Mesenchymal stem cell (in vitro differentiated cells and primary cell): ENCODE results near the gene HUNK.

Experiments used
- DNase-seq: peaks from one replicate; pipeline ENCODE4 v3.0.0-alpha.2; 2013
- H2AFZ ChIP-seq: one replicate; pipeline ENCODE4 v1.6.1; 2013; ENCODE audit warnings: low read depth, mild to moderate bottlenecking, control low read depth, inconsistent platforms, low read length, moderate library complexity
- H2AK5ac ChIP-seq: 2 replicates; pipeline ENCODE4 v1.6.1; 2013; ENCODE audit warnings: low read length, moderate library complexity, mild to moderate bottlenecking, inconsistent platforms; ENCODE audit not compliant: severe bottlenecking
- H2BK120ac ChIP-seq: one replicate; pipeline ENCODE4 v1.6.1; 2013; ENCODE audit warnings: low read depth, mild to moderate bottlenecking, inconsistent platforms, low read length, moderate library complexity
- H2BK12ac ChIP-seq, 2 experiments: one replicate each; pipeline ENCODE4 v1.6.1; 2013; ENCODE audit warnings: inconsistent platforms in 2 of 2, low read length in 2 of 2, mild to moderate bottlenecking in 2 of 2, moderate library complexity in 2 of 2, control low read depth in 1 of 2
- H2BK15ac ChIP-seq: one replicate; pipeline ENCODE4 v1.6.1; 2013; ENCODE audit warnings: mild to moderate bottlenecking, low read depth, inconsistent platforms; ENCODE audit not compliant: poor library complexity, severe bottlenecking
- H2BK5ac ChIP-seq: 2 replicates; pipeline ENCODE4 v1.6.1; 2013; ENCODE audit warnings: low read depth, mild to moderate bottlenecking, low read length, control low read depth, inconsistent platforms; ENCODE audit not compliant: poor library complexity, severe bottlenecking
- H3K14ac ChIP-seq, 2 experiments: one replicate each; pipeline ENCODE4 v1.6.1; 2013; ENCODE audit warnings: inconsistent platforms in 2 of 2, low read length in 2 of 2, control low read depth in 1 of 2, mild to moderate bottlenecking in 1 of 2, moderate library complexity in 1 of 2
- H3K18ac ChIP-seq, 2 experiments: one replicate each; pipeline ENCODE4 v1.6.1; 2013; ENCODE audit warnings: inconsistent platforms in 2 of 2, low read length in 2 of 2, control low read depth in 1 of 2, low read depth in 1 of 2, mild to moderate bottlenecking in 1 of 2
- H3K23ac ChIP-seq, 2 experiments: one replicate each; pipeline ENCODE4 v1.6.1; 2013; ENCODE audit warnings: inconsistent platforms in 2 of 2, low read length in 2 of 2, mild to moderate bottlenecking in 2 of 2, moderate library complexity in 2 of 2, control low read depth in 1 of 2
- H3K27ac ChIP-seq: 2 replicates; pipeline ENCODE4 v1.5.1; 2013; ENCODE audit warnings: mild to moderate bottlenecking, moderate library complexity, low read length, control low read depth, inconsistent platforms; ENCODE audit not compliant: poor library complexity, severe bottlenecking
- H3K27me3 ChIP-seq, 2 experiments: 2 replicates each; pipeline versions ENCODE4 v1.6.1 to v1.7.0; 2013; ENCODE audit warnings: low read length in 2 of 2, mild to moderate bottlenecking in 2 of 2, moderate library complexity in 2 of 2, control low read depth in 1 of 2, inconsistent platforms in 1 of 2; ENCODE audit not compliant: control insufficient read depth in 1 of 2, insufficient read depth in 1 of 2
- H3K36me3 ChIP-seq, 2 experiments: 2 replicates each; pipeline versions ENCODE4 v1.6.1 to v1.7.0; 2013; ENCODE audit warnings: low read length in 2 of 2, control low read depth in 1 of 2, inconsistent platforms in 1 of 2, low read depth in 1 of 2, mild to moderate bottlenecking in 1 of 2; ENCODE audit not compliant: insufficient read depth in 2 of 2, control insufficient read depth in 1 of 2
- H3K4ac ChIP-seq, 2 experiments: one replicate each; pipeline ENCODE4 v1.6.1; 2013; ENCODE audit warnings: inconsistent platforms in 2 of 2, low read length in 2 of 2, mild to moderate bottlenecking in 2 of 2, moderate library complexity in 2 of 2, control low read depth in 1 of 2, low read depth in 1 of 2
- H3K4me1 ChIP-seq: 2 replicates; pipeline ENCODE4 v1.6.1; 2013; ENCODE audit warnings: low read depth, low read length, control low read depth; ENCODE audit not compliant: control insufficient read depth, insufficient read depth
- H3K4me2 ChIP-seq: 2 replicates; pipeline ENCODE4 v1.6.1; 2013; ENCODE audit warnings: low read length, mild to moderate bottlenecking, inconsistent platforms; ENCODE audit not compliant: poor library complexity, severe bottlenecking
- H3K4me3 ChIP-seq, 2 experiments: 2 replicates each; pipeline versions ENCODE4 v1.5.1 to v1.7.0; 2013; ENCODE audit warnings: low read length in 2 of 2, mild to moderate bottlenecking in 2 of 2, control low read depth in 1 of 2, low read depth in 1 of 2; ENCODE audit not compliant: insufficient read depth in 1 of 2
- H3K79me1 ChIP-seq: replicated peaks from 2 replicates; pipeline ENCODE4 v1.6.1; 2013; ENCODE audit warnings: mild to moderate bottlenecking, control low read depth, low read length, inconsistent platforms; ENCODE audit not compliant: poor library complexity, severe bottlenecking
- H3K9ac ChIP-seq: 2 replicates; pipeline ENCODE4 v1.7.0; 2013; ENCODE audit warnings: mild to moderate bottlenecking, low read length, moderate library complexity
- H3K9me3 ChIP-seq: 2 replicates; pipeline ENCODE4 v1.7.0; 2013; ENCODE audit warnings: mild to moderate bottlenecking, low read length; ENCODE audit not compliant: control insufficient read depth
- H4K8ac ChIP-seq: one replicate; pipeline ENCODE4 v1.6.1; 2013; ENCODE audit warnings: inconsistent platforms, mild to moderate bottlenecking, low read length, moderate library complexity
- H4K91ac ChIP-seq: one replicate; pipeline ENCODE4 v1.6.1; 2013; ENCODE audit warnings: mild to moderate bottlenecking, low read length, inconsistent platforms
- WGBS: methylation state at CpG from one replicate; pipeline ENCODE4 v1.1.7; 2013; ENCODE audit warnings: mixed read lengths; 5-methylcytosine and 5-hydroxymethylcytosine counted together

Gene HUNK

DNA sequence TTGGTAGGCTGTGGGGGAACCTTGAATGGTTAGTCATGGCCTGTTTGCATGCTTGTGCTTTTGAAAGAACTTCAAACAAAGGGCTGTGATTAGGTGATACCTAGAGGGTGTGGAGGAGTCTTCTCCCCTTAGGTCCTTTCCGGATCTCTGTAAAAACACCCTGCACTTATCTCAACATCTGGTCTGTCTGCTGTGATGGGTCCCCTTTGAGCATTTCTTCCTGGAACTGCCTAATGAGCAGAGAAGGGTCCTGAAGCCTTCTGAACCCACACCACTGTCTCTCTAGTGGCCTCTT is 59.6 kb downstream of the HUNK start:
- Histone ChIP-seq H3K14ac (no peak overlapping the region), H3K36me3 (no peaks in the 10 kb centered on the region), H3K4me1 (no peaks in the 10 kb centered on the region), H4K8ac (no peak overlapping the region), H2BK5ac (no peak overlapping the region), H3K4me3 (no peak overlapping the region), H3K27me3 (peaks cover 0 to 4% of the 10 kb centered on the region in 2 experiments), H3K18ac (no peak overlapping the region), H3K9ac (no peak overlapping the region), H2BK120ac (no peak overlapping the region), H3K4me2 (no peak overlapping the region), H2BK12ac (no peak overlapping the region), H3K23ac (no peak overlapping the region), H3K4ac (no peak overlapping the region), H3K9me3 (no peaks in the 10 kb centered on the region), H3K79me1 (no peaks in the 10 kb centered on the region), H2AFZ (no peak overlapping the region), H2BK15ac (no peak overlapping the region), H2AK5ac (no peak overlapping the region), H4K91ac (no peak overlapping the region), H3K27ac (no peak overlapping the region)
- no peak for DNase-seq
- WGBS: 19% methylated on average over 1 of the region's 1 CpG

DNA sequence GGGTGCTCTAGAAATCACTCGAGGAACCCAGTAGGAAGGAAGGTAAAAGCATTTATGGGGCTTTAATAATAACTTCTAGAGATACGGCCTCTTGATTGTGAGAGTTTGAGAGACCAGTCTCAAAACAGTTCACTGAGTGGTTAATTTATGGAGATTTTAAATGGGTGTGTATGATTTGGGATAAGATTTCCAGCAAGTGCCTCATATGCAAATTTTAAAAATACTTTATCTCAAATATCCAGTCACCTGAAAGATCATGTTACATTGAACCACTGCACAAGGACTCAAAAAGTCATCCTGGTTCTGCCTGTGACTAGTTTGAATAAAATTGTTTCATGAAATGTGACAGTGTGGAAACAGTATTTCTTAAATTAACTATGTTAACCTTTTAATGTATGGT is 64.5 kb downstream of the HUNK start:
- no peaks in the 10 kb centered on the region for H3K9me3 ChIP-seq
- no peak overlapping the region for H3K9ac ChIP-seq
- H3K18ac ChIP-seq: no peak overlapping the region
- H3K27ac ChIP-seq: no peak overlapping the region
- H3K27me3 ChIP-seq: no peaks in the 10 kb centered on the region
- no peak overlapping the region for H4K8ac ChIP-seq
- H2BK12ac ChIP-seq: no peak overlapping the region
- H2BK5ac ChIP-seq: no peak overlapping the region
- H3K4me3 ChIP-seq: no peak overlapping the region
- no peaks in the 10 kb centered on the region for H3K4me1 ChIP-seq
- no peak overlapping the region for H3K23ac ChIP-seq
- H3K14ac ChIP-seq: no peak overlapping the region
- H2AK5ac ChIP-seq: no peak overlapping the region
- no peaks in the 10 kb centered on the region for H3K79me1 ChIP-seq
- no peak overlapping the region for H2BK120ac ChIP-seq
- H4K91ac ChIP-seq: no peak overlapping the region
- no peaks in the 10 kb centered on the region for H3K36me3 ChIP-seq
- H3K4ac ChIP-seq: no peak overlapping the region
- no peak overlapping the region for H3K4me2 ChIP-seq
- WGBS: 84% methylated on average over 2 of the region's 2 CpGs
- no peak for DNase-seq
- no peak overlapping the region for H2AFZ ChIP-seq
- no peak overlapping the region for H2BK15ac ChIP-seq

DNA sequence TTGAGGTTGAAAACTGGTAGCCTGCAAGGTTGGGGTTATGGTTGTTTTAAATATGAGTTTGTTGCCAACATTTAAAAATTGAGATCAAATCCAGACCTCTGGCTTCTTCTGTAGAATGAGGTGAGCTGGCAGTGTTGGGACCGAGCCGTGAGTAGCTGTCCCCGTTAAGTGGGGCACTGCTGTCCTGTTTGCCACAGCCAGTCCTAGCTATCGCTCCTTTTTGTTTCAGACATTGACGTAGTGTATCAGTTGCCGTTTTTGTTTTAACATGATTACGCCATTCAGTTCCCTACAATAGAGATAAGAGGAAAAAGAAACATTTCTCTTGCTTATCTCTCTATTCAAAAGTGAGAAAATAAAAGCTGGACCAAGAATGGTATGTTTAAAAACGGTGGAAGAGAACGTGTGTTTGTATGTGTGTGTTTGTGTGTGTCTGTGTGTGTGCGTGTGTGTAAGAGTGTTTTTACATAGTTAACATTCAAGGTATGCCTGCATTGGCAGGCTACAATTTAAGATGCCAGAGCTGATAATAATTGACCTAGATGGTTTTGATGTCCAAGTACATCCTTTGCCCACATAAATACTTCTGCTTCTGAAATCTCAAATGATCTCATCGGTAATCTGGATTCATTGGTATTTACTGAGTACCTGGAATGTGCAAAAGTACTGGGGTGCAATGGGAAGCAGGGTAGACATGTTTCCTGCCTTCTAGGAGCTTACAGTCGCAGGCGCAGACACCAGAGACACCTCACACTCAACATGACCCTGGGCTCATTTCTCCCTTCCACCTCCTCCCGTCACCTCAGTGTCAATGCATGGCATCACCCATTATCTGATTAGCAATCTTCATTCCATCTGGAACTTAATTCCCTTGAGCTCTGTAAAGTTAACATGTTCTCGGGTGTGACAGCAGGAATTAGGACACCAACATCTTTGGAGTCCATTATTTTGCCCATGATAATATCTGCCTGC is 65.8 kb downstream of the HUNK start:
- Histone ChIP-seq H2BK15ac (no peak overlapping the region), H3K23ac (no peak overlapping the region), H2BK12ac (no peak overlapping the region), H3K9ac (no peak overlapping the region), H3K36me3 (no peaks in the 10 kb centered on the region), H3K14ac (no peak overlapping the region), H3K9me3 (no peaks in the 10 kb centered on the region), H3K18ac (no peak overlapping the region), H3K4me3 (no peak overlapping the region), H3K79me1 (no peaks in the 10 kb centered on the region), H3K4ac (no peak overlapping the region), H3K4me1 (no peaks in the 10 kb centered on the region), H3K4me2 (no peak overlapping the region), H3K27ac (no peak overlapping the region), H2AK5ac (no peak overlapping the region), H4K8ac (no peak overlapping the region), H2BK5ac (no peak overlapping the region), H2BK120ac (no peak overlapping the region), H4K91ac (no peak overlapping the region), H2AFZ (no peak overlapping the region), H3K27me3 (no peaks in the 10 kb centered on the region)
- DNase-seq: no peak
- 85% methylated on average over 11 of the region's 15 CpGs for WGBS

DNA sequence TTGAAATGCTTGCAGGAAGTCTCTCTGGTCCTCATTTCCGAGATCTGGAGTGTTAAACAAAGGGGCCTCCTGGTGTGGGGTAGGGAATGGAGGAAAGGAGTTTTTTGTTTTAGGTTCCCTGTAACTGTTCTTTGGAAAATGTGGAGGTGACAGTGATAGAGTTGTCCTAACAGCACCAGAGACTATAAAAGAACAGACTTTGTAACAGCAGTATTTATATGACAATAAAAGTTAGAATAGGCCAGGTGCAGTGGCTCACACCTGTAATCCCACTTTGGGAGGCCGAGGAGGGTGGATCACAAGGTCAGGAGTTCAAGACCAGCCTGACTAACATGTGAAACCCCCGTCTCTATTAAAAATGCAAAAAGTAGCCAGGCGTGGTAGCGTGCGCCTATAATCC is 68.9 kb downstream of the HUNK start:
- Histone ChIP-seq H2BK5ac (no peak overlapping the region), H3K4me2 (no peak overlapping the region), H2BK120ac (no peak overlapping the region), H2AFZ (no peak overlapping the region), H3K14ac (no peak overlapping the region), H2BK15ac (no peak overlapping the region), H3K9ac (no peak overlapping the region), H3K4ac (no peak overlapping the region), H2BK12ac (no peak overlapping the region), H2AK5ac (no peak overlapping the region), H3K27ac (no peak overlapping the region), H3K23ac (no peak overlapping the region), H3K27me3 (no peaks in the 10 kb centered on the region), H3K4me1 (no peaks in the 10 kb centered on the region), H3K4me3 (no peak overlapping the region), H3K36me3 (no peaks in the 10 kb centered on the region), H4K91ac (no peak overlapping the region), H4K8ac (no peak overlapping the region), H3K18ac (no peak overlapping the region), H3K9me3 (no peaks in the 10 kb centered on the region), H3K79me1 (no peaks in the 10 kb centered on the region)
- no peak for DNase-seq
- WGBS: 85% methylated on average over 6 of the region's 6 CpGs
